Measurements from ENCODE around the gene ZDHHC12. TPM values are rescaled to one million over a fixed set of nuclear protein-coding genes. Genes with fewer than 3 reads are reported as not detected.
"Not testable (repeated sequence)": the region's sequence is repeated elsewhere in the genome, so short reads cannot be mapped to it uniquely, and the experiment has no call there.

The ZDHHC12 gene
- total and polyA plus RNA-seq, 3 experiments from 2014 or later: 67.3 to 82.0 (median 76.1) TPM

DNA sequence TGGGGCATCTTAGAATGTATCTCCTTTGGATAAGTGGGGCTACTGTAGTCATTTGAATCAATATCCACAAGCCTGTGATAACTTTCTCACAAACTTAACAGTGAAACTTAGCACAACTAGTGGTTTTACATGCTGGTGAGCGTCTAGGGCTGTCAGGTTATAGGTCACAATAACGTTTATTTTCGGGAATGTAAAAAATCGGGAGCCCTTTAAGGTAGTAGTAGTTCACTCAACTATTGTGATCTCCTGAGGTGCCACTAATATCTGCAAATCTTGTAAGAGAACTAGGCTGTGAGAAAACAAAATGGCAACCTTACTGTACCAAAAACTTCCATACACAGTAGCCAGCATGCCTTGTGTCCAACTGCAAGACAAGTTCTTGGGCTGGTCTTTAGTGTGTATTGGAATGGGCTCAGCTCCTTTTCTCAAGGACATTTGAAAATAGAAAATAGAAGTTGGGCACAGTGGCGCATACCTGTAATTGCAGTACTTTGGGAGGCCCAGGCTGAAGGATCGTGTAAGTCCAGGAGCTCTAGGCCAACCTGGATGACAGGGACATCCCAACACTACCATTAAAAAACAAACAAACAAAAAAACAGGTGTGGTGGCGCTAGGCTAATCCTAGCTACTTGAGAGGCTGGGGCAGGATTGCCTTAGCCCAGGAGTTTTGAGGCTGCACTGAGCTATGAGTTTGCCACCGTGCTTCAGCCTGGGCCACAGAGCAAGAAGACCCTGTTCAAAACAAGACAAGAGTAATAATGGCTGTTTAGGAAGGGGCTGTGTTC, 26.8 kb downstream of the ZDHHC12 start:
- H3K27ac Mint-ChIP-seq: peak overlapping the region in 2 of 8 donors; percentile 48 to 64

DNA sequence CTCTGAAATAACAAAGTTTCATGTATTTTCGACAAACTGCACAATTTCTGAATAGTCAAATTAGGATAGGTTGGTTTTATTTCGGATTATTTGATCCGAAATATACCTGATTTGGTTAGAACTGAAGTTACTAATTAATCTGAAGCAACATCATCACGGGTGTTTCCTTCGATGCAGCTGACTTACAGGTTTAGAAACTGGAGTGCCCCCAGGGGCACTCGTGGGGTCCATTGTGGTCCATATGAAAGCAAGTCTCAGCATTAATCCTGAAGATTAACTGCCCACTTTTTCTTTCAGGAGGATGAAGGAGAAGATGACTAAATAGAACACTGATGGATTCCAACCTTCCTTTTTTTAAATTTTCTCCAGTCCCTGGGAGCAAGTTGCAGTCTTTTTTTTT, 29.6 kb downstream of the ZDHHC12 start:
- Histone ChIP-seq H3K36me3 (ENCODE audit: insufficient read depth, low read length) (peaks cover 40% of the 10 kb centered on the region), H3K4me3 (ENCODE audit: low read length) (no peak overlapping the region), H3K9me3 (ENCODE audit: low read length) (no peaks in the 10 kb centered on the region), H3K27ac (ENCODE audit: low read depth, low read length) (no peak overlapping the region), H3K27me3 (ENCODE audit: insufficient read depth, low read length, poor library complexity, severe bottlenecking) (no peaks in the 10 kb centered on the region), H3K4me1 (ENCODE audit: insufficient read depth, low read length) (peaks cover 11% of the 10 kb centered on the region)
- ChIA-PET POLR2A (no interaction called here), CTCF (interaction anchor here (4.4 kb wide), 1 partner anchor 8 kb away, joined by 22 read pairs; the partner anchor contains the start of gene PKN3)
- Mint-ChIP-seq H3K9me3 (no peaks in the 10 kb centered on the region), H3K27me3 (no peaks in the 10 kb centered on the region), H3K4me1 (peaks cover 20 to 30% (median 25%) of the 10 kb centered on the region in 3 donors), H3K36me3 (peaks cover 11 to 62% (median 14%) of the 10 kb centered on the region in 3 donors), H3K4me3 (peak overlapping the region in 1 of 7 donors; percentile 8), H3K27ac (peak overlapping the region in 2 of 8 donors; percentile 41 to 68)
- DNase-seq: no peak

More for the DNA sequence above, 26.8 kb downstream of the ZDHHC12 start:
- no peaks in the 10 kb centered on the region for H3K27me3 Mint-ChIP-seq
- Histone ChIP-seq H3K4me1 (ENCODE audit: insufficient read depth, low read length) (peaks cover 6% of the 10 kb centered on the region), H3K36me3 (ENCODE audit: insufficient read depth, low read length) (peaks cover 29% of the 10 kb centered on the region), H3K4me3 (ENCODE audit: low read length) (no peak overlapping the region), H3K27ac (ENCODE audit: low read depth, low read length) (no peak overlapping the region), H3K27me3 (ENCODE audit: insufficient read depth, low read length, poor library complexity, severe bottlenecking) (no peaks in the 10 kb centered on the region), H3K9me3 (ENCODE audit: low read length) (no peaks in the 10 kb centered on the region)
- H3K36me3 Mint-ChIP-seq: peaks cover 3 to 46% (median 8%) of the 10 kb centered on the region in 3 donors
- peaks cover 10 to 20% (median 17%) of the 10 kb centered on the region in 3 donors for H3K4me1 Mint-ChIP-seq
- no peaks in the 10 kb centered on the region for H3K9me3 Mint-ChIP-seq
- no peak for DNase-seq
- ChIA-PET CTCF (interaction anchor here (1.0 kb wide), 1 partner anchor 121 kb away, joined by 6 read pairs; the partner anchor contains the start of gene ENDOG), POLR2A (no interaction called here)
- H3K4me3 Mint-ChIP-seq: no peak overlapping the region

DNA sequence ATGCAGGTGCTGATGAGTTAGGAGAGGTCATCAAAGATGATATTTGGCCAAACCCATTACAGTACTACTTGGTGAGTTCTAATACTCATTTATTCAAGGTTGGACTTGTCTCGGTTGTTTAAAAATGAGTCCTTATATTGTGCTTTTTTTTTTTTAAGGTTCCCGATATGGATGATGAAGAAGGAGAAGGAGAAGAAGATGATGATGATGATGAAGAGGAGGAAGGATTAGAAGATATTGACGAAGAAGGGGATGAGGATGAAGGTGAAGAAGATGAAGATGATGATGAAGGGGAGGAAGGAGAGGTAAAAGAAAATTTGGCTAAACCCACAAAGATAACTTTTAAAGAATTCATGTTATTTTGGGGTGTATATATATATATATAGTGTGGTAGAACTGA, 30.2 kb downstream of the ZDHHC12 start:
- not testable (repeated sequence) for H3K4me3 ChIP-seq (ENCODE audit: low read length); H3K27me3 Mint-ChIP-seq; H3K27me3 ChIP-seq (ENCODE audit: insufficient read depth, low read length, poor library complexity, severe bottlenecking); H3K27ac ChIP-seq (ENCODE audit: low read depth, low read length); H3K9me3 Mint-ChIP-seq; DNase-seq; H3K9me3 ChIP-seq (ENCODE audit: low read length)
- Mint-ChIP-seq H3K27ac (peak overlapping the region in 5 of 8 donors; percentile 52 to 93 (median 75)), H3K4me3 (peak overlapping the region in 1 of 7 donors; percentile 81), H3K36me3 (peaks cover 11 to 62% (median 14%) of the 10 kb centered on the region in 3 donors), H3K4me1 (peaks cover 20 to 30% (median 25%) of the 10 kb centered on the region in 3 donors)
- Histone ChIP-seq H3K36me3 (ENCODE audit: insufficient read depth, low read length) (peaks cover 40% of the 10 kb centered on the region), H3K4me1 (ENCODE audit: insufficient read depth, low read length) (peaks cover 11% of the 10 kb centered on the region)
- CTCF ChIA-PET: interaction anchor here (4.4 kb wide), 1 partner anchor 8 kb away, joined by 22 read pairs; the partner anchor contains the start of gene PKN3
- POLR2A ChIA-PET: interaction anchor here (1.3 kb wide), 1 partner anchor 10 kb away, joined by 4 read pairs; no protein-coding TSS in a partner anchor

DNA sequence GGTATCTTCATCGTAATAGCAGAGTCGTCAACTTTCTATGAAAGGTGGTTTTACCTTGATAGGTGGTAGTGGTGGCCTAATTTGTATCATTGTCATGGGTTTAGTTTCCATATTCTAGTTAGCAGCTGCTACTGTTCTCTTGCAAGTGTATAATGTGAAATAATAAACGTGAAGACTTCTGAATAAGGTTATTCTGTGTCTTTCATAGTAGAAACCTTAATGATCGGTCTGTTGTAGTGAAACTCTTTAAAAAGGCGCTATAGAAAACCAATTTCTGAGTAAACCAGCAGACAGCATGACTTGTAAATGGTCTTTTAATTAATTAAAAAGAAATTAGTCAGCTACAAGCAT, 33.3 kb downstream of the ZDHHC12 start:
- Mint-ChIP-seq H3K4me3 (peak overlapping the region; percentile 90 to 100 (median 99)), H3K27me3 (no peaks in the 10 kb centered on the region), H3K9me3 (no peaks in the 10 kb centered on the region), H3K27ac (peak overlapping the region; percentile 89 to 100 (median 99)), H3K36me3 (peaks cover 11 to 49% (median 14%) of the 10 kb centered on the region in 3 donors), H3K4me1 (peaks cover 36 to 53% (median 49%) of the 10 kb centered on the region in 3 donors)
- POLR2A ChIA-PET: interaction anchor here (0.6 to 1.1 kb wide), 3 partner anchors 12 to 127 kb away, joined by 3 to 5 read pairs (median 3); partner anchors contain the start of genes PKN3 and ZDHHC12
- peak overlapping the region; percentile 88 for H3K4me3 ChIP-seq (ENCODE audit: low read length)
- peak in 1 of 5 donors; percentile 17 for DNase-seq
- CTCF ChIA-PET: interaction anchor here (4.4 kb wide), 1 partner anchor 11 kb away, joined by 22 read pairs; the partner anchor contains the start of gene PKN3
- H3K27me3 ChIP-seq (ENCODE audit: insufficient read depth, low read length, poor library complexity, severe bottlenecking): no peaks in the 10 kb centered on the region
- H3K27ac ChIP-seq (ENCODE audit: low read depth, low read length): peak overlapping the region; percentile 88
- H3K36me3 ChIP-seq (ENCODE audit: insufficient read depth, low read length): peaks cover 37% of the 10 kb centered on the region
- H3K4me1 ChIP-seq (ENCODE audit: insufficient read depth, low read length): peaks cover 41% of the 10 kb centered on the region
- no peaks in the 10 kb centered on the region for H3K9me3 ChIP-seq (ENCODE audit: low read length)

DNA sequence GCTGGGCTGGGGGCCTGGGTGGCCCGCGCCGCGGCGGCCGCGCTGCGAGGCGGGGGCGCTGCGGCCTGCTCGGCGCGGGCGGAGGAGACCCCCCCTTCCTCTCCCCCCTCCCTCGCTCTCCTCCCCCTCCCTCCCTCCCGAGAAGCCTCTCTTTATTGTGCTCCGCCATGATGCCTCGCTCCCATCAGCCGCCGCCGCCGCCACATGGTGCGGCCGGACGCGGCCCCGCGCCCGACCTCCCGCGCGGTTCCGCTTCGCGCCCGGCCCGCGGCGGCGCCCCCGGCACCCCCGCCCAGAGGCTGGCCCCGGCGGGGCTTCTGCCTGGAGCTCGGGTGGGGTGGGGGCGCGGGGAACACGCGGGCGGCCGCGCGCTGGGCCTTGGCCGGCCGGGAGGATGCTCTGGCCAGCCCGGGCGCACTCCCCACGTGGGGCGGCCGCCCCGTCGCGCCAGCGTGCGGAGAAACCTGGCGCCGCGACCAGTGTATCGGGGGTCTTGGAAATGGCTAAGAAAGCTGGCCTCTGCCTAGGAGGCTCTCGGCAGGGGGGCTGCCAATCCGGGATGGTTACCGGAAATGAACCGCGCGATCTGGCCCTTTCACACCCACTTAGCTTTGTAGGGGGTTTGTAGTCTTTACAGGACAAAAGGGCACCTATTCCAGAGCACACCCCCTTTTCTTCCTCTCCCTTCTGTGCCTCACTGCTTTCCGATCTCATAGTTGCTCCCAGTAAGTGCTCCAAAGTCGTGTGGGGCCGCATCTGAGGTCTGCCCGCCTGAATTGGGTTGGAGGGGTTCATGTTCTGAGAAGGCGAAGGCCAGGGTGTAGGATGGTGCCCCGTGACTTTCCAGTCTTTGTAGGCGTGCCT, 33.9 kb downstream of the ZDHHC12 start:
- Mint-ChIP-seq H3K27ac (peak overlapping the region; percentile 89 to 100 (median 99)), H3K4me1 (peaks cover 42 to 59% (median 55%) of the 10 kb centered on the region in 3 donors), H3K9me3 (no peaks in the 10 kb centered on the region), H3K27me3 (no peaks in the 10 kb centered on the region), H3K36me3 (peaks cover 11 to 45% (median 14%) of the 10 kb centered on the region in 3 donors), H3K4me3 (peak overlapping the region; percentile 90 to 100 (median 99))
- ChIA-PET CTCF (interaction anchor here (1.0 to 4.4 kb wide), 2 partner anchors 12 to 36 kb away, joined by 3 to 22 read pairs; partner anchors contain the start of gene PKN3), POLR2A (interaction anchor here (0.6 to 1.3 kb wide), 14 partner anchors 11 to 1144 kb away, joined by 3 to 8 read pairs (median 5); partner anchors contain the start of genes DYNC2I2, ENDOG, PKN3 and SH3GLB2)
- peak; percentile 41 to 74 (median 51) for DNase-seq
- Histone ChIP-seq H3K4me3 (ENCODE audit: low read length) (peak overlapping the region; percentile 88), H3K36me3 (ENCODE audit: insufficient read depth, low read length) (peaks cover 35% of the 10 kb centered on the region), H3K27me3 (ENCODE audit: insufficient read depth, low read length, poor library complexity, severe bottlenecking) (no peaks in the 10 kb centered on the region), H3K4me1 (ENCODE audit: insufficient read depth, low read length) (peaks cover 47% of the 10 kb centered on the region), H3K27ac (ENCODE audit: low read depth, low read length) (peak overlapping the region; percentile 88), H3K9me3 (ENCODE audit: low read length) (no peaks in the 10 kb centered on the region)

DNA sequence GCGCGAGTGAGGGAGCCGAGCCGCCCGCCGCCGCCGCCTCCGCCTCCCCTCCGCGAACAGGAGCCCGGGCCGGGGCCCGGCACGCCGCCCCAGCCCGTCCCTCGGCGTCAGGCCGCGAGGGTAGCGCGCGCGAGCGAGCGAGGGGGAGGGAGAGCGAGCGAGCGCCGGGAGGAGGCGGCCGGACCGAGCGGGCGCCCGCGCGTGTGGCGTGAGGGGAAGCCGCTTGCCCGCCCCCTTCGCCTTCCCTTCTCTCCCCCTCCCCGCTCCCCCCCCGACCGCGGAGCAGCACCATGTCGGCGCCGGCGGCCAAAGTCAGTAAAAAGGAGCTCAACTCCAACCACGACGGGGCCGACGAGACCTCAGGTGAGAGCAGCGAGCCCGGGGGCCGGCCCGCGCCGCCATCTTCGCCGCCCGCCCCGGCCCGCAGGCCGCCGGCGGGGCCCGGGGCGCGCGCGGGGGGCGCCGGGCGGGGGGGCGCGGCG, 34.6 kb downstream of the ZDHHC12 start:
- Mint-ChIP-seq H3K9me3 (no peaks in the 10 kb centered on the region), H3K4me3 (peak overlapping the region; percentile 35 to 80 (median 66)), H3K27me3 (no peaks in the 10 kb centered on the region), H3K27ac (peak overlapping the region in 2 of 8 donors; percentile 35 to 65), H3K4me1 (peaks cover 49 to 66% (median 63%) of the 10 kb centered on the region in 3 donors), H3K36me3 (peaks cover 11 to 42% (median 14%) of the 10 kb centered on the region in 3 donors)
- ChIA-PET POLR2A (interaction anchor here (0.5 to 1.3 kb wide), 13 partner anchors 11 to 1145 kb away, joined by 3 to 8 read pairs (median 5); partner anchors contain the start of genes DYNC2I2, ENDOG, PKN3 and SH3GLB2), CTCF (interaction anchor here (0.9 to 1.0 kb wide), 2 partner anchors 35 kb away, joined by 3 read pairs; no protein-coding TSS in a partner anchor)
- Histone ChIP-seq H3K9me3 (ENCODE audit: low read length) (no peaks in the 10 kb centered on the region), H3K4me3 (ENCODE audit: low read length) (no peak overlapping the region), H3K27me3 (ENCODE audit: insufficient read depth, low read length, poor library complexity, severe bottlenecking) (no peaks in the 10 kb centered on the region), H3K27ac (ENCODE audit: low read depth, low read length) (peak overlapping the region; percentile 68), H3K36me3 (ENCODE audit: insufficient read depth, low read length) (peaks cover 32% of the 10 kb centered on the region), H3K4me1 (ENCODE audit: insufficient read depth, low read length) (peaks cover 54% of the 10 kb centered on the region)
- peak in 3 of 5 donors; percentile 57 to 76 (median 60) for DNase-seq
